ENCODE measurements around the gene ARHGAP23. TPM values are rescaled to one million over a fixed set of nuclear protein-coding genes. Genes with fewer than 3 reads are reported as not detected.
A peak's percentile ranks its signal among the peaks of the same experiment; 100 is the strongest.

ARHGAP23 gene
- polyA plus RNA-seq, 1 donor (not counting 4 experiments of a cell fraction or from before 2014, with no cell fraction given), result 6.1 TPM

GRCh38 chr17:38455288-38455915 lies 27.1 kb downstream of the ARHGAP23 start:
- Histone ChIP-seq H4K20me1 (ENCODE audit: control insufficient read depth, extremely low read depth, insufficient read depth, low read length) (peaks cover 15% of the 10 kb centered on the region), H3K9ac (ENCODE audit: control insufficient read depth, extremely low read depth, insufficient read depth, low read length) (peak overlapping the region; percentile 74)

GRCh38 chr17:38456031-38456815 lies 28.0 kb downstream of the ARHGAP23 start:
- H3K4me2 ChIP-seq (ENCODE audit: control insufficient read depth, extremely low read depth, insufficient read depth, low read depth, low read length), result peak overlapping the region; percentile 25
- peaks cover 15% of the 10 kb centered on the region for H3K79me2 ChIP-seq (ENCODE audit: control insufficient read depth, insufficient read depth, low read length)
- dilution Hi-C loops (cut with MboI; ENCODE audit: extremely low pct_ligation_motif_present, low sequenced_read_pairs), result no loop called here
- no peaks in the 10 kb centered on the region for H3K9me3 ChIP-seq (ENCODE audit: control insufficient read depth, low read depth, low read length)
- no peak overlapping the region for H3K27ac ChIP-seq (ENCODE audit: control insufficient read depth, insufficient read depth, low read length)
- H4K20me1 ChIP-seq (ENCODE audit: control insufficient read depth, extremely low read depth, insufficient read depth, low read length), result peaks cover 15% of the 10 kb centered on the region
- H3K9me1 ChIP-seq (ENCODE audit: control insufficient read depth, extremely low read depth, insufficient read depth, low read length), result peaks cover 2% of the 10 kb centered on the region
- FAIRE-seq (no peak), DNase-seq (ENCODE audit: low read depth, low spot score) (no peak)
- no peaks in the 10 kb centered on the region for H3K27me3 ChIP-seq (ENCODE audit: control insufficient read depth, extremely low read depth, insufficient read depth, low read length)
- H3K36me3 ChIP-seq (ENCODE audit: control insufficient read depth in 2 of 2, extremely low read depth in 1 of 2, insufficient read depth in 2 of 2, low read length in 2 of 2), result peaks cover 11 to 33% of the 10 kb centered on the region in 2 experiments
- H3K9ac ChIP-seq (ENCODE audit: control insufficient read depth, extremely low read depth, insufficient read depth, low read length), result no peak overlapping the region
- H3K4me1 ChIP-seq (ENCODE audit: control insufficient read depth, extremely low read depth, insufficient read depth, low read length), result peaks cover 41% of the 10 kb centered on the region
- TF ChIP-seq EZH2 (IDR thresholded peaks at IDR 0.05; ENCODE audit: low read length) (no peak), CTCF (optimal IDR thresholded peaks at IDR 0.05 in 1 of 3, IDR thresholded peaks at IDR 0.05 in 1 of 3, conservative IDR thresholded peaks at IDR 0.05 in 1 of 3; ENCODE audit: extremely low read depth in 1 of 3, insufficient read depth in 2 of 3, low read length in 3 of 3) (no peak)
- no peak overlapping the region for H2AFZ ChIP-seq (ENCODE audit: control insufficient read depth, low read length)
- H3K4me3 ChIP-seq (ENCODE audit: control insufficient read depth in 2 of 3, extremely low read depth in 1 of 3, insufficient read depth in 2 of 3, low read depth in 1 of 3, low read length in 3 of 3), result no peak overlapping the region

More at GRCh38 chr17:38455288-38455915, 27.1 kb downstream of the ARHGAP23 start:
- H3K36me3 ChIP-seq (ENCODE audit: control insufficient read depth in 2 of 2, extremely low read depth in 1 of 2, insufficient read depth in 2 of 2, low read length in 2 of 2), result peaks cover 11 to 33% of the 10 kb centered on the region in 2 experiments
- DNase-seq (ENCODE audit: low read depth, low spot score), result no peak
- H3K9me1 ChIP-seq (ENCODE audit: control insufficient read depth, extremely low read depth, insufficient read depth, low read length), result peaks cover 2% of the 10 kb centered on the region
- H3K4me2 ChIP-seq (ENCODE audit: control insufficient read depth, extremely low read depth, insufficient read depth, low read depth, low read length), result peak overlapping the region; percentile 93
- peaks cover 49% of the 10 kb centered on the region for H3K4me1 ChIP-seq (ENCODE audit: control insufficient read depth, extremely low read depth, insufficient read depth, low read length)
- FAIRE-seq, result no peak
- no peaks in the 10 kb centered on the region for H3K9me3 ChIP-seq (ENCODE audit: control insufficient read depth, low read depth, low read length)
- no peak overlapping the region for H3K27ac ChIP-seq (ENCODE audit: control insufficient read depth, insufficient read depth, low read length)
- H3K4me3 ChIP-seq (ENCODE audit: control insufficient read depth in 2 of 3, extremely low read depth in 1 of 3, insufficient read depth in 2 of 3, low read depth in 1 of 3, low read length in 3 of 3), result peak overlapping the region in 1 of 3 experiments; percentile 77
- H2AFZ ChIP-seq (ENCODE audit: control insufficient read depth, low read length), result no peak overlapping the region
- dilution Hi-C loops (cut with MboI; ENCODE audit: extremely low pct_ligation_motif_present, low sequenced_read_pairs), result no loop called here
- peaks cover 15% of the 10 kb centered on the region for H3K79me2 ChIP-seq (ENCODE audit: control insufficient read depth, insufficient read depth, low read length)
- no peaks in the 10 kb centered on the region for H3K27me3 ChIP-seq (ENCODE audit: control insufficient read depth, extremely low read depth, insufficient read depth, low read length)
- no peak for TF ChIP-seq CTCF (optimal IDR thresholded peaks at IDR 0.05 in 1 of 3, IDR thresholded peaks at IDR 0.05 in 1 of 3, conservative IDR thresholded peaks at IDR 0.05 in 1 of 3; ENCODE audit: extremely low read depth in 1 of 3, insufficient read depth in 2 of 3, low read length in 3 of 3)
- no peak for TF ChIP-seq EZH2 (IDR thresholded peaks at IDR 0.05; ENCODE audit: low read length)

All from keratinocyte (primary cell).